Measurements from ENCODE around the gene HNRNPC. TPM values are rescaled to one million over a fixed set of nuclear protein-coding genes. Genes with fewer than 3 reads are reported as not detected.
A peak's percentile ranks its signal among the peaks of the same experiment; 100 is the strongest.
"Not testable (repeated sequence)": the region's sequence is repeated elsewhere in the genome, so short reads cannot be mapped to it uniquely, and the experiment has no call there.

Gene HNRNPC
- total RNA-seq, 1 experiment from 2014 or later = 1,766 TPM

DNA sequence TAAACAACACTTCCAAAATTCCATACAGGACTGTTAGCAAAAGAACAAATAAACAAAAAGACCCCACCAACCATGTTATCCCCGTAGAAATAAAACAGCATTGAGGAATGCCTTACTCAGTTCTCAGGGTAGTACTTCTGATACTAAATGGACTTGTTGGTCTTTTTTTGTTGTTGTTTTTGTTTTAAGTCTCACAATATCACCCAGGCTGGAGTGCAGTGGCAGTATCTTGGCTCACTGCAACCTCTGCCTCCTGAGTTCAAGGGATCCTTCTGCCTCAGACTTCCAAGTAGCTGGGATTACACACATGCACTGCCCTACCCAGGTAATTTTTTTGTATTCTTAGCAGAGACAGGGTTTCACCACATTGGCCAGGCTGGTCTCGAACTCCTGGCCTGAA is 17.1 kb downstream of the HNRNPC start:
- in situ Hi-C loops (cut with HindIII; ENCODE audit: low sequenced_read_pairs) = no loop called here
- no peak for DNase-seq (ENCODE audit: low spot score)

DNA sequence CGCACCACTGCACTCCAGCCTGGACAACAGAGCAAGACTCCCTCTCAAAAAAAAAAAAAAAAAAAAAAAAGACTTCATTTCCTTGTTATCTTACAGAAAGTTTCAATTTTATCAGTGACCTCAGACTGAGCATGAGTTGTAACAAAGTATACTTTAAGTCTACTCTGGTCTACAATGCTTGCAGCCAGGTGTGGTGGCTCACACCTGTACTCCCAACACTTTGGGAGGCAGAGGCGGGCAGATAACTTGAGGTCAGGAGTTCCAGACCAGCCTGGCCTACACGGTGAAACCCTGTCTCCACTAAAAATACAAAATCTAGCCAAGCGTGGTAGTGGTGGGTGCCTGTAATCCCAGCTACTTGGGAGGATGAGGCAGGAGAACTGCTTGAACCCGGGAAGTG is 18.0 kb downstream of the HNRNPC start:
- no peak for DNase-seq (ENCODE audit: low spot score)
- in situ Hi-C loops (cut with HindIII; ENCODE audit: low sequenced_read_pairs) = no loop called here

DNA sequence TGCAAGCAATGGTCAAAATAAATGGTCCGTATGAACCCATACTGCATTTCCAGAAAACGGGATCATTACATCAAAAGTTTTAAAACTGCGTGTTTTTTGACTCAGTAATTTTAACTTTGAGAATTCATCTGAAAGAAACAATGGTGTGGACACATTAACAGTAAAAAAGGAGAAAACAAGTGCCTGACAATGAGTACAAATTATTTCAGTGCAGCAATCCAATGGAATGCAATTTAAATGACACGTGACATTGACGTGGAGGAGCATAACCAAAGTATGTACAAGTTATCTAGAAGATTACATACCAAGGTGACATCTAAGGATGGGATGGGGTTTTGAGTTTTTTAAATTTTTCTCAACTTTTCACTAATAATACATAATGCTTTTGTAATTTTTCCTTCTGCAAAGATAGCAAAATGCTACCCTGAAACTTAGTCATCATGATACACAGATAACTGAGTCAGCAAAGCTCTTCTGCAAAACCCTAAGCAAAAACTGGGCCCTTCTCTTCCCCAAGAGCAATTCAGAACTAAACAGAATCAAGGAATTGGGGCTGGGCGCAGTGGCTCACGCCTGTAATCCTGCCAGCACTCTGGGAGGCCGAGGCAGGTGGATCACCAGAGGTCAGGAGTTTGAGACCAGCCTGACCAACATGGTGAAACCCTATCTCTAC is 20.4 kb downstream of the HNRNPC start:
- no peak for DNase-seq (ENCODE audit: low spot score)
- in situ Hi-C loops (cut with HindIII; ENCODE audit: low sequenced_read_pairs) = no loop called here

DNA sequence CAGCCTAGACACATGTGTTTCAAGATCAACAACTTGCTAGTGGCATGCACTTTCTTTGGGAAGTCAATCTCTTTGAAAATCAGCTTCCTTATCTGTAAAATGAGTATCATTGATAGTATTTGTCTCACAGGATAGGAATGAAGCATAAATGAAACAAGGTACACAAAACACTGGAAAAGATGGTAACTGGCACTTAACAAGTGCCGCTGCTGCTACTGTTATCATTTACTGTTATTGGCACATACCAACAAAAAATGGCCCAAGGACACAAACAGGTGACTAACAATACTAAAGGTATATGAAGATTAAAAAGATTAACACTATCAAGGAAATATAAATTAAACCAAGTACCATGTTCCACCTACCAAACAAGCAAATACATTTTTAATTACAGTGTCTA is 20.9 kb downstream of the HNRNPC start:
- DNase-seq (ENCODE audit: low spot score) = no peak
- in situ Hi-C loops (cut with HindIII; ENCODE audit: low sequenced_read_pairs) = no loop called here

DNA sequence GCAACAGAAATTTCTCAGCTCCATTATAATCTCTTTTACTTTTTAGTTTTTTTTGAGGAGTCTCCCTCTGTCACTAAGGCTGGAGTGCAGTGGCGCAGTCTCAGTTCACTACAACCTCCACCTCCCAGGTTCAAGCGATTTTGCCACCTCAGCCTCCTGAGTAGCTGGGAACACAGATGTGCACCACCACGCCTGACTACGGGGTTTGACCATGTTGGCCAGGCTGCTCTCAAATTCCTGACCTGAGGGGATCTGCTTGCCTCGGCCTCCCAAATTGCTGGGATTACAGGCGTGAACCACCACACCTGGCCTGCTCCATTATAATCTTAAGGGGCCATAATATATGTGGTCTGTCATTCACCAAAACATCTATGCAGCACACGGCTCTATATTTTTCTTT is 23.4 kb downstream of the HNRNPC start:
- in situ Hi-C loops (cut with HindIII; ENCODE audit: low sequenced_read_pairs) = no loop called here
- DNase-seq (ENCODE audit: low spot score) = no peak

DNA sequence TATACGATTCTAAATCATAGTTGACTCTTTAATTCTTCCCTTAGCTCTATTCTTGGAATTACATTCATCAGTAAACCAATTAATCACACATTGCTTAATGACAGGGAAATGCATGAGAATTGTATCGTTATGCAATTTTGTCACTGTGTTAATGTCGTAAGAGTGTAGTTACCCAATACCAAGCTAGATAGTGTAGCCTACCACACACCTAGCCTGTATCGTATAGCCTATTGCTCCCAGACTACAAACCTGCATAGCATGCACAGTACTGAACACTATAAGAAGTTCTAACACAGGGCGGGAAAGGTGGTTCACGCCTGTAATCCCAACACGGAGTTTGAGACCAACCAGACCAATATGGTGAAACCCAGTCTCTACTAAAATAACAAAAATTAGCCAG is 24.7 kb downstream of the HNRNPC start:
- in situ Hi-C loops (cut with HindIII; ENCODE audit: low sequenced_read_pairs) = no loop called here
- no peak for DNase-seq (ENCODE audit: low spot score)

DNA sequence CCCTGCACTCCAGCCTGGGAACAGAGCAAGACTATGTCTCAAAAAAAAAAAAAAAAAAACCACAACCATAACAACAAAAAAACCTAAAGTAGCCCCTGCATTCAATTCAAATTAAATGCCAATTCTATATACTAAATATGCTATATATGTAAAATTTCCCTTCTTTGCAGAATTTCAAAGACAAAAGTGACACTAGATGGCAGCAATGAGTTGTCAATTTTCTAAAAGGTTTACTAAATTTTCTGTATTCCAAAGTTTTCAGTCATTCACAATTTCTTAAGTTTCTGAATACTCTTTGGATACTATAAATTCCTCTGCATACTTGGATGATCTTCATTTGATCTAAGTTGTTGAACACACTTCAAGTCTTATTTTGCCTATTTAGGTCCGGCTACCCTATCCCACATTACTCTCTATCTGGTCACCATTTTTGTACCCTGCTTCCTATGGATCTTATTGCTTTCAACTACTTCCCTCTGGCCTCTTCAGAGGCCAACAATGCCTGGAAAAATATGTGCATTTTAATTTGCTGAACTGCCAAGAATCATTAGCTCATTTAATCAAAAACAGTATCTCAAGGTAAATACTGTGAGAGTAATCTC is 27.9 kb downstream of the HNRNPC start:
- peak; percentile 41 for DNase-seq (ENCODE audit: low spot score)

DNA sequence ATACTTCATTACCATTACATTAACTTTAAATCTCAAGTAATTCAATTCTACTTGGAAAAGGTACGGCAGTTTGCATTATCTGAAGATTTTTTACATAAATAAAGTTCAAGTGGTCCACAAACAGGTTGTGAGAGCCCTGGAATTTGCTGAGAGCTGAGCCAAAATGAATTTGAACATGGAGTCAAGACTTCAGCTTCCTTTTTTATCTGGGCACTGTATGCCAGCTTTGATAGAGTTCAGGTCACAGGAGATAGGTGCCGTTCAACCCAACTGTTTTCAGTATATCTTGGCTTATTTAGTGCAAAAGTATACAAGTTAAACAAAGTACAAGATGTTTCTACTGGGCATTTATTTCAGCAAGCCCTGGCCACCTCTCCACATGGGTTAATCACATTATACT is 28.8 kb downstream of the HNRNPC start:
- DNase-seq (ENCODE audit: low spot score) = no peak
- in situ Hi-C loops (cut with HindIII; ENCODE audit: low sequenced_read_pairs) = no loop called here

More for the DNA sequence above, 27.9 kb downstream of the HNRNPC start:
- in situ Hi-C loops (cut with HindIII; ENCODE audit: low sequenced_read_pairs) = no loop called here

DNA sequence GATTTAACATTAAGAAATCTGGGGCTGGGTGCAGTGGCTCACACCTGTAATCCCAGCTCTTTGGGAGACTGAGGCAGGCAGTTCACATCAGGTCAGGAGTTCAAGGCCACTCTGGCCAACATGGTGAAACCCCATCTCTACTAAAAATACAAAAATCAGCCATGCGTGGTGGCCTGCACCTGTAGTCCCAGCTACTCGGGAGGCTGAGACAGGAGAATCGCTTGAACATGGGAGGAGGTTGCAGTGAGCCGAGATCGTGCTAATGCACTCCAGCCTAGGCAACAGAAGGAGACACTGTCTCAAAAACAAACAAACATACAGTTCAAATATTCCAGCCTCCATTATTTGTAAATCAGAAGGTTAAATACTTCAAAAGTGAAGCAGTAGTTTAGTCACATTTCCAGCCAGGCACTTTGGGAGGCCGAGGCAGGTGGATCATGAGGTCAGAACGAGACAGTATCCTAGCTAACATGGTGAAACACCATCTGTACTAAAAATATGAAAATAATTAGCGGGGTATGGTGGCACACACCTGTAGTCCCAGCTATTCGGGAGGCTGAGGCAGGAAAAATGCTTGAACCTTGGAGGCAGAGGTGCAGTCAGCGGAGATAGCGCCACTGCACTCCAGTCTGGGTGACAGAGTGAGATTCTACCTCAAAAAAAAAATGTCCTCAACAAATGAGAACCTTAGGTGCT is 30.3 kb downstream of the HNRNPC start:
- in situ Hi-C loops (cut with HindIII; ENCODE audit: low sequenced_read_pairs) = no loop called here
- DNase-seq (ENCODE audit: low spot score) = no peak

DNA sequence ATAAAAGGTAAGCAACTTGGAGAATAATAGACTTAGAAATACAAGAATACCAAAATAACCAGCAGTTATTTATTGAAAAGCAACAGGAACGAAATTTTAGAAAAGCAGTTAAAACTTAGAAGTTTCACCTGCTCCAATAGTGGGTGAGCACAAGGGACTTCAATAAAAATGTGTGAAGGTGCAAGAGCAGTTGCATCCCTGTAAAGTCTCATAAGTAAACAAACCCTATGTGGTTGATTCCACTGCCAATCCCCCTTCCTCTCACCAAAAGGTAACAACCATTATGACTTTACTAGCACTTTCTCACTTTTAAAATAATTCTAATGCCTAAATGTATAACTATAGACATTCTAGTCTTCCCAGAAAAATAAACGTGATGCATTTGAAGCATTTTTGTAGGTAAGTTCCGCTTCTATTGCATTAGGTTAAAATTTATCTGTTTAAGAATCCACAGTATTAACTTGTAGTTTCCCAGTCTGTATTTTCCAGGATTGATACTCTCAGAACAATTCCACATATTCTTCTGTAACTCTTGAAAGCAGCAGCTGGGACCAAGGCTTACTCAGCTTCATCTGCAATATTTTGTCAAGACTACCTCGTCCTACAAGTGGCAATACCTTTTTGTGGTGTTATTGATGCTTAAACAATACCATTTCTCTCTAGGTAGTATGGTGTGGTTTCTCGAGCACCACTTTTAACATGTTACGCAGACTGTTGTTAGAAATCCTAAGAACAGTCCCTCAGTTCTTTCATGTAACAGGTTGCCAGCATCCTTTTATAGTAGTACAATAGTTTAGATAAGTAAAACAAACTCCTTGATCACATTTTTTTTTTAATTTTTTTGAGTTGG is 32.1 kb downstream of the HNRNPC start:
- in situ Hi-C loops (cut with HindIII; ENCODE audit: low sequenced_read_pairs) = no loop called here
- no peak for DNase-seq (ENCODE audit: low spot score)

DNA sequence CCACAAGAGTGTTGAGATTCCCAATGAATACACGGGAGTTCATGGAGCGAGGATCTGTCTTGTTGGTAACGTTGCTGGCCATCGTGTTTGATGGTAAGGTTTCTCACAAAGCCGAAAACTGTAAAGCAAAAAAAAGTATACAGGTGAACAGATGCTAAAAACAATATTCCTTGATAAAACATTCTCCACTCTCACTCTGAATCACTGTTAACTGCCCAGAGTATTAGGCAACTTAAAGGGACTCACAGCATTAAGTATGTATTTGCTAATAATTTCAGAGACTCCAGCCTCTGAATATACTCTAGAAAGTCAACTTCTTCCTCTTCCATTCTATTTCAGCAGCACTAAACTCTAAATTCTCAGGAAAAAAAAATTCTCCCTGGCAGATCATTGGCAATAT is 35.1 kb downstream of the HNRNPC start:
- in situ Hi-C loops (cut with HindIII; ENCODE audit: low sequenced_read_pairs) = no loop called here
- no peak for DNase-seq (ENCODE audit: low spot score)

DNA sequence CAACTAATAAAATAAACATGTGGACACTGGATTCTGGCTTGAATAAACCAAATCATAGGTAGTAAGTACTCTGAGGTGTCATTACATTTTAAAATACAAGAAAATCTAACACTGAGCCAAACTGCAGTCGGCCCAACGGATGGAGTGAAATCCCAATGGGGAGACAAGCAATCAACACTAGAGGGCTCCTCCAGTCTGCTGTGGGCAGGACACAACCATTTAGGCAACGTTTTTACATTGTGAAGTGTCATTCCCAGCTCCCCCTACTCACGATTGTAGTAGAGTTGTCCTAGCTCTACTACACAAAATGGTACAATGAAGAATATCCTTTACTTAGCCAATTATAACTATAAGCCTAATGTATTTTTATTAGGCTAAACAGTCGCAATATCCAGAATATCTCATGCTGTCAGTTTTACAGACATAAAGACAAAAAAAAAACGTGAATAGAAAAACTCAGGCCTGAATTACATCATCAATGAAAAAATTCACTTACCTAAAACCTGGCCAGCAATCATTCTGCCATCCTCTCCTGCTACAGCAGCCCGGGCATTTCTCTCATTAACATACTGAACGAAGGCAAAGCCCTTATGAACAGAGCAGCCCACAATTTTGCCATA is 35.7 kb downstream of the HNRNPC start:
- in situ Hi-C loops (cut with HindIII; ENCODE audit: low sequenced_read_pairs) = no loop called here
- DNase-seq (ENCODE audit: low spot score) = no peak

DNA sequence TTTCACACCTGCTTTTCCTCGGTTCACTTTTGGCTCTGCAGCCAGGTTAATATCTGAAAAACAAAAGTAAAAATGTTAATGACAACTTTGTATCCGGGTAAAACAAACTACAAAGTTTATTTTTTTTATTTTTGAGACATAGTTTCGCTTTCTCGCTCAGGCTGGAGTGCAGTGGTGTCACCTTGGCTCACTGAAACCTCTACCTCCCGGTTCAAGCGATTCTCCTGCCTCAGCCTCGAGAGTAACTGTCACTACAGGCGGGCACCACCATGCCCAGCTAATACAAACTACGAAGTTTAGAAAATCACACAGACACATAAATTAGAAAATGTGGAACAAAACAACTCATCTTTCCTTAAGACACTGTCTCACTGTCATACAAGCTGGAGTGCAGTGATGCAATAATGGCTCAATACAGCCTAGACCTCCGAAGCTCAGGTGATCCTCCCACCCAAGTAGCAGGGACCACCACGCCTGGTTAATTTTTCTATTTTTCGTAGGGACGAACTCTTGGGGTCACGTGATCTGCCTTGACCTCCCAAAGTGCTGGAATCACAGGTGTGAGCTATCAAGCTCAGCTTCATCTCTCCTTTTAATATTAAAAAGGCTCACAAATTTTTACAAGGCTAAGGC is 38.1 kb downstream of the HNRNPC start:
- DNase-seq (ENCODE audit: low spot score) = no peak
- in situ Hi-C loops (cut with HindIII; ENCODE audit: low sequenced_read_pairs) = no loop called here

DNA sequence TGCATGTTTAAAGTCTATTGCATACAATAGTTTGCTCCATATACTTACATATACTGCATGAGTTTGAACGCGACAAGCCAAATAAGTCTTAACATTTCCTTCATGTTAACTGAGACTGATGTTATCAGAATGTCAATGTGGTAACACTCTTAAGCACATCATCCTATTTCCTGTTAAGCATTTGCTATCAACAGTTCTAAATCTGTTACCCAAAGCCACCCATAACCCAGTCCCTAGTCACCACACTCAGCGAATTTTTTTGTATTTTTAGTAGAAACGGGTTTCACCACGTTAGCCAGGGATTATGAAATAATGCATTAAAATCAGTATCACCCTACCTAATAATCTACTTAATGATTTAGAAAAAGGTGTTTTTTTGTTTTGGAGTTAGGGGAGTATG is 39.4 kb downstream of the HNRNPC start:
- no peak for DNase-seq (ENCODE audit: low spot score)
- in situ Hi-C loops (cut with HindIII; ENCODE audit: low sequenced_read_pairs) = no loop called here

DNA sequence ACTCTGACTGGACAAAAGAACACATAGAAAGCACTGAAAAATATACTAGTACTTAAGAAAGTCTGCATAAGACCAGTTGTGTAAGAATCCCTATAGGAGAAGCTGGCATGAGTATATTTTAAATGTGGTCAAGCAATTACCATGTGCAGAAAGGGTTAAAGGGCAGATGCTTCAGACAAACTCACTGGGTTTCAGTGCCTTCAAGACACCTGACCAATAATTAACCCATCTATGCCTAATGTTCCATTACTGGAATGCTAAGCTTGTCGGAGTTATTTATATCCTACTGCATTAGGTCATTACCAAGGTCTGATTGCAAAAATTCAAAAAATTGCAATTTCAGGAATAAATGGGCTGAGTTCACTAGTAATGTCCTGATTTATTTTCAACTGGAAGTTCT is 41.3 kb downstream of the HNRNPC start:
- in situ Hi-C loops (cut with HindIII; ENCODE audit: low sequenced_read_pairs) = no loop called here

DNA sequence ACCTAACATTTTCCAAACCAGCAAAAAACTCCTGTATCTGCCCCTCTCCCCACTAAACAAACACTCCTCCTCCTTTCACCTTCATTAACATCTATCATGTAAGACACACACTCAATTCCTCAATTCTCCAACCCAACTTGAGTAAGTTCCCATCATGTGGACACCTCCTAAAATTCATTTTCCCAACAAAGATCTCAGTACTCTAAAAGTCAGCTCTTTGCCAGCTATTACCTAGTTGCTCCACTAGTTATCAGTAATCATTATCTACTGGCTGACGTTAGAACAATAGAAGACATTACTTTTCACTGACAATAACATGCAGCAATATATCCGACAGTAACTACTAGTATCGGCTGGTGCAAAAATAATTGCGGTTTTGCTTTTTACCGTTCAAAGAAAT is 42.1 kb downstream of the HNRNPC start:
- no peak for DNase-seq (ENCODE audit: low spot score)
- in situ Hi-C loops (cut with HindIII; ENCODE audit: low sequenced_read_pairs) = no loop called here

More for the DNA sequence above, 41.3 kb downstream of the HNRNPC start:
- DNase-seq (ENCODE audit: low spot score) = no peak

DNA sequence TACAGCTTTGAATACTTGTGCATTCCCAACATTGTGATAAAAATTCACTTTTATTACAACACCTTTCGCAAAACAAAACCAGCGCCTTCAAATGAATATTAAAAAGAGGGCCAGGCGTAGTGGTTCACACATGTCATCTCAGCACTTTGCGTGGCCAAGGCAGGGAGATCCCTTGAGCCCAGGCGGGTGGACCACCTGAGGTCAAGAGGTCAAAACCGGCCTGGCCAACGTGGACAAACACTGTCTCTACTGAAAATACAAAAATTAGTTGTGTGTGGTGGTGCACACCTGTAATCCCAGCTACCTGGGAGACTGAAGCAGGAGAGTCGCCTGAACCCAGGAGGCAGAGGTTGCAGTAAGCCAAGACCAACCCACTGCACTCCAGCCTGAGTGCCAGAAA is 42.8 kb downstream of the HNRNPC start:
- DNase-seq (ENCODE audit: low spot score) = no peak
- in situ Hi-C loops (cut with HindIII; ENCODE audit: low sequenced_read_pairs) = no loop called here

DNA sequence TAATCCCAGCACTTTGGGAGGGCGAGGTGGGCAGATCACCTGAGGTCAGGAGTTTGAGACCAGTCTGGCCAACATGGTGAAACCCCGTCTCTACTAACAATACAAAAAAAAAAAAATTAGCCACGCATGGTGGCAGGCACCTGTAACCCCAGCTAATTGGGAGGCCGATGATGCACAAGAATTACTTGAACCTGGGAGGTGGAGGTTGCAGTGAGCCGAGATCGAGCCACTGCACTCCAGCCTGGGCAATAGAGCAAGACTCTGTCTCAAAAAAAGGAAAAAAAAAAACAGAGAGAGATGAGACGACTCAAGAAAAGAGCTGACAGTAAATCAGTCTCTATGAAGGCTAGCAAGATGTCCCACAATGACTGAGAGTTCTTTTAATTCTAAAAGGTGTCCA is 44.1 kb downstream of the HNRNPC start:
- DNase-seq (ENCODE audit: low spot score); in situ Hi-C loops (cut with HindIII; ENCODE audit: low sequenced_read_pairs): not testable (repeated sequence)

DNA sequence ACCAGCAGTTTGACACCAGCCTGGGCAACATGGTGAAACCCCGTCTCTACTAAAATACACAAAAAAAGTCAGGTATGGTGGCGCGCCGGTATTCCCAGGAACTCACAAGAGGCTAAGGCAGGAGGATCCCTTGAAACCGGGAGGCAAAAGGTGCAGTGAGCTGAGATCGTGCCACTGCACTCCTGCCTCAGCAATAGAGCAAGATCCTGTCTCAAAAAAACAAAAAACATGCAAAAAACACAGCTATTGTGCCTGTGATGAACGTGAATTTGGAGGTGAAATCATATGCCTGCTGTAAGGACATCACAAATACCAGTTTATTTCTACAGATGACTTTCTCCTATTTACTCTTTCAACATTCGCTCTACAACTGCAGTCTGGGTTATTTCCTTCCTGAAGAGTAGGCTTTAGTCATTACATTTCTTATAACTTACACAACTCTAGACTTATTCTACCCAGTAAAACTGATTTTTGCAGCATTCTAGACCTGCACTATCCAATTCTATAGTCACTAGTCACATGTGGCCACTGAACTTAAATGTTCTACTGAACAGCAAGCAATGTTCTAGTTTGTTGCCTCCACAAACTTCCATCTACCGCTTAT is 48.3 kb downstream of the HNRNPC start:
- in situ Hi-C loops (cut with HindIII; ENCODE audit: low sequenced_read_pairs) = no loop called here
- no peak for DNase-seq (ENCODE audit: low spot score)

Measured in G401 (cell line).